HG03025 (cell line): ENCODE data around the gene SCFD2.
"Not testable (repeated sequence)": the region's sequence is repeated elsewhere in the genome, so short reads cannot be mapped to it uniquely, and the experiment has no call there.

Source experiments
- ATAC-seq: cut with Tn5 transposase; IDR thresholded peaks from one replicate; pipeline ENCODE4 v1.9.1; 2021; ENCODE audit warnings: mild to moderate bottlenecking, moderate library complexity; ENCODE audit not compliant: unreplicated experiment, low FRiP score

The SCFD2 gene

GRCh38 chr4:53156896-53157295 lies 209.0 kb downstream of the SCFD2 start:
- ATAC-seq = no peak

- no peak for ATAC-seq
These were observed 213.4 kb downstream of the SCFD2 start for GRCh38 chr4:53152467-53152866.

GRCh38 chr4:53151489-53151788 lies 214.4 kb downstream of the SCFD2 start:
- no peak for ATAC-seq

GRCh38 chr4:53150631-53151488 lies 215.0 kb downstream of the SCFD2 start:
- ATAC-seq = no peak

GRCh38 chr4:53147711-53148110 lies 218.2 kb downstream of the SCFD2 start:
- ATAC-seq = no peak

GRCh38 chr4:53147197-53147596 lies 218.7 kb downstream of the SCFD2 start:
- no peak for ATAC-seq

- no peak for ATAC-seq
These were observed 224.6 kb downstream of the SCFD2 start for GRCh38 chr4:53141308-53141707.

GRCh38 chr4:53139256-53139655 lies 226.6 kb downstream of the SCFD2 start:
- ATAC-seq = not testable (repeated sequence)

- no peak for ATAC-seq
These were observed 228.4 kb downstream of the SCFD2 start for GRCh38 chr4:53137468-53137867.

- no peak for ATAC-seq
These were observed 228.9 kb downstream of the SCFD2 start for GRCh38 chr4:53136954-53137353.

GRCh38 chr4:53132132-53132891 lies 233.5 kb downstream of the SCFD2 start:
- ATAC-seq = no peak

- ATAC-seq = no peak
These were observed 234.3 kb downstream of the SCFD2 start for GRCh38 chr4:53131562-53131925.

GRCh38 chr4:53130896-53131561 lies 234.8 kb downstream of the SCFD2 start:
- no peak for ATAC-seq

GRCh38 chr4:53128706-53129357 lies 237.0 kb downstream of the SCFD2 start:
- ATAC-seq = no peak

- no peak for ATAC-seq
These were observed 237.6 kb downstream of the SCFD2 start for GRCh38 chr4:53128231-53128630.

GRCh38 chr4:53127365-53127764 lies 238.5 kb downstream of the SCFD2 start:
- no peak for ATAC-seq

- no peak for ATAC-seq
These were observed 239.8 kb downstream of the SCFD2 start for GRCh38 chr4:53126099-53126498.

GRCh38 chr4:53123819-53124218 lies 242.0 kb downstream of the SCFD2 start:
- ATAC-seq = no peak

GRCh38 chr4:53123171-53123570 lies 242.7 kb downstream of the SCFD2 start:
- no peak for ATAC-seq

- ATAC-seq = no peak
These were observed 243.4 kb downstream of the SCFD2 start for GRCh38 chr4:53122280-53123116.
